Regular cardiac myocyte (primary cell): Measurements from ENCODE around the gene FBXO31. TPM values are rescaled to one million over a fixed set of nuclear protein-coding genes. Genes with fewer than 3 reads are reported as not detected.

Experiments
- total RNA-seq: library from RNA; depleted of rRNA; stranded (reverse); fragments of >200 nt; gene quantifications from 2 replicates; pipeline ENCODE4 v1.2.3, GENCODE V29; 2014

The FBXO31 gene
- 28.9 and 38.9 TPM in 2 replicates for total RNA-seq

GRCh38 chr16:87383505-87384161 is at the start of gene FBXO31:
FBXO31 (minus strand) TSS chr16:87383776; CDS start chr16:87383744, 32 bp downstream.

GRCh38 chr16:87391950-87392820 is 8.6 kb upstream of the FBXO31 start, which contains the start of gene MAP1LC3B:
MAP1LC3B (plus strand) TSS chr16:87392336; CDS start chr16:87392428, 92 bp downstream.

GRCh38 chr16:87316923-87317749 is 66.4 kb downstream of the FBXO31 start, which contains the start of gene C16orf95:
C16orf95 (minus strand) TSS chr16:87317392; CDS start chr16:87317242, 150 bp downstream.

Other genes with a start within 250 kb of the FBXO31 start
- gene C16orf95, start 66.4 kb downstream of the FBXO31 start, total RNA-seq = 4.8 and 5.9 TPM in 2 replicates
- 26.3 and 30.2 TPM in 2 replicates for gene MAP1LC3B, start 8.6 kb upstream of the FBXO31 start, total RNA-seq
- gene ZCCHC14, start 109.2 kb upstream of the FBXO31 start, total RNA-seq = 3.1 and 5.4 TPM in 2 replicates
- under 0.01 TPM in 1 of 2 replicates, not detected in the other for gene JPH3, start 218.7 kb upstream of the FBXO31 start, total RNA-seq